ENCODE data around the gene PYCARD.

Gene PYCARD

DNA sequence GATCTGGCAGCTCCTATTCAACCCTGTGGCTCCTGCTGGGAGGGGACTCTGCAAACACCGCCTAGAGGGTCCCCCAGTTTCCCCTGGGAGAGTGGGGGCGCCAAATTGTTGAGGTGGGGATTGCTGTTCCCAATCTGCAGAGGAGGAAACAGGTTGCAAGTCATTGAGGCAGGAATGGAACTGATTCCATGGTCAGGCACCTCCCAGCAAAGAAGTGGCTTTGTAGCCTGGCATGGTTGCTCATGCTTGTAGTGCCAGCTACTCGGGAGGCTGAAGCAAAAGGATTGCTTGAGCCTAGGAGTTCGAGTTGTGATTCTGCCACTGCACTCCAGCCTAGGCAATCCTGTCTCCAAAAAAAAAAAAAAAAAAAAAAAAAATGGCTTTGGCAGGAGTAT lies 14.6 kb upstream of the PYCARD start:
- no peak overlapping the region for H2BK5ac ChIP-seq (ENCODE audit: low read depth, low read length, poor library complexity)
- no peak overlapping the region for H3K27ac ChIP-seq (ENCODE audit: low read depth, low read length)
- H3K9me3 ChIP-seq (ENCODE audit: insufficient read depth, low read depth, low read length) = peaks cover 7% of the 10 kb centered on the region
- H2AFZ ChIP-seq (ENCODE audit: insufficient read depth, low read length, poor library complexity) = no peak overlapping the region
- H3K79me1 ChIP-seq (ENCODE audit: low read length) = no peaks in the 10 kb centered on the region
- H3K79me2 ChIP-seq (ENCODE audit: control insufficient read depth, insufficient read depth, low read length, poor library complexity) = no peaks in the 10 kb centered on the region
- H2BK12ac ChIP-seq (ENCODE audit: low read length) = no peak overlapping the region
- no CpG with 5 or more reads among the region's 4 CpGs for WGBS (ENCODE audit: extremely low coverage, insufficient coverage, insufficient read length)
- no peak overlapping the region for H2BK120ac ChIP-seq (ENCODE audit: insufficient read depth, low read length, poor library complexity)
- H3K4ac ChIP-seq (ENCODE audit: low read depth, low read length) = no peak overlapping the region
- no peak overlapping the region for H4K12ac ChIP-seq (ENCODE audit: low read depth, low read length)
- H3K4me1 ChIP-seq (ENCODE audit: control insufficient read depth in 1 of 2, insufficient read depth in 2 of 2, low read length in 2 of 2) = peaks cover 5 to 9% of the 10 kb centered on the region in 2 experiments
- H4K8ac ChIP-seq (ENCODE audit: low read depth, low read length) = no peak overlapping the region
- H3K23ac ChIP-seq (ENCODE audit: low read length) = peak overlapping the region; percentile 67
- H3K9ac ChIP-seq (ENCODE audit: low read length) = no peak overlapping the region
- H3K36me3 ChIP-seq (ENCODE audit: control insufficient read depth in 1 of 2, insufficient read depth in 2 of 2, low read length in 2 of 2) = no peaks in the 10 kb centered on the region
- H3K18ac ChIP-seq (ENCODE audit: low read length) = no peak overlapping the region
- H3K27me3 ChIP-seq (ENCODE audit: insufficient read depth, low read length) = peaks cover 45% of the 10 kb centered on the region
- no peak overlapping the region for H3K14ac ChIP-seq (ENCODE audit: low read length)
- H2AK5ac ChIP-seq (ENCODE audit: low read length) = no peak overlapping the region
- H3K4me3 ChIP-seq (ENCODE audit: low read depth, low read length) = peak overlapping the region; percentile 14
- H3K4me2 ChIP-seq (ENCODE audit: low read length) = no peak overlapping the region
- no peak overlapping the region for H4K91ac ChIP-seq (ENCODE audit: low read depth, low read length)
- no peak for DNase-seq

DNA sequence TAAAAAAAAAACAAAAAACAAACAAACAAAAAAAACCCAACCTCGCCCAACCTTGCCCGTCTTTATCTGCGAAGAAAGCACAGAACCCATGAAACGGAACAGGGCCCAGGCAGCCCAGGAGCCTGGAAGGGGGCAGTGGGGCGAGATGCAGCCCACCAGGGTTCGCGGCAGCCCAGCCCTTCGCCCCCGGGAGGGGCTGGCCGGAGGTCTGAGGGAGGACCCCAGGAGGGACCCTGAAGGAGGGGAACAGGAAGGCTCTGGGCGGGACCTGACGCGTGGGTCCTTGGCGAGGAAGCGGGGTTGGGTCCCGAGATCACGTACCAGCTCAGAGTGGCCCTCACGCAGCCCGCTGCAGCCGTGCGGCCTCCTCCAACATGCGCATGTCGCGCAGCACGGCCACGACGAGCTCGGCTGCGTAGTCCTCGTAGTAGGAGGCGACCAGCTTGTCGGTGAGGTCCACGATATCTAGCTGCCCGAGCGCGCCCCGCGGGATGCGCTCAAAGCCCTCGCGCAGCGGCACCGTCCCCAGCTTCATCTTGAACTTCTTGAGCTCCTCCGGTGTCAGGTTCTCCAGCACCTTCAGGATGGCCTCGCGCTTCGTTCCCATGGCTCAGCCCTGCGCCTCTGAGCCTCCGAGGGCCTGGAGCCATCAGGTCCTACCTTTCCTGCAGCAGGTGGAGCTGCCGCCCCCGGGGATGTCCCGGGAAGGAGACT lies 14.0 kb upstream of the PYCARD start, which contains the start of gene PYDC1:
TSS of gene PYDC1 (minus strand) at position 714 of the 714 bp plus-strand sequence. CDS start at position 607, 107 bp downstream.
- Histone ChIP-seq H4K8ac (ENCODE audit: low read depth, low read length) (no peak within 1 kb of the TSS), H3K4ac (ENCODE audit: low read depth, low read length) (no peak within 1 kb of the TSS), H3K14ac (ENCODE audit: low read length) (no peak within 1 kb of the TSS), H2BK5ac (ENCODE audit: low read depth, low read length, poor library complexity) (no peak within 1 kb of the TSS), H3K9ac (ENCODE audit: low read length) (no peak within 1 kb of the TSS), H3K4me3 (ENCODE audit: low read depth, low read length) (peak within 1 kb of the TSS; percentile 14), H4K12ac (ENCODE audit: low read depth, low read length) (no peak within 1 kb of the TSS), H3K4me1 (ENCODE audit: control insufficient read depth in 1 of 2, insufficient read depth in 2 of 2, low read length in 2 of 2) (peaks cover 5 to 9% of the 10 kb centered on the region in 2 experiments), H2BK120ac (ENCODE audit: insufficient read depth, low read length, poor library complexity) (no peak within 1 kb of the TSS), H3K23ac (ENCODE audit: low read length) (peak within 1 kb of the TSS; percentile 67), H3K18ac (ENCODE audit: low read length) (no peak within 1 kb of the TSS), H3K27ac (ENCODE audit: low read depth, low read length) (no peak within 1 kb of the TSS), H2AK5ac (ENCODE audit: low read length) (no peak within 1 kb of the TSS), H3K79me2 (ENCODE audit: control insufficient read depth, insufficient read depth, low read length, poor library complexity) (no peaks in the 10 kb centered on the region), H3K36me3 (ENCODE audit: control insufficient read depth in 1 of 2, insufficient read depth in 2 of 2, low read length in 2 of 2) (no peaks in the 10 kb centered on the region), H3K79me1 (ENCODE audit: low read length) (no peaks in the 10 kb centered on the region), H3K9me3 (ENCODE audit: insufficient read depth, low read depth, low read length) (peaks cover 7% of the 10 kb centered on the region), H3K4me2 (ENCODE audit: low read length) (no peak within 1 kb of the TSS), H2BK12ac (ENCODE audit: low read length) (no peak within 1 kb of the TSS), H3K27me3 (ENCODE audit: insufficient read depth, low read length) (peaks cover 45% of the 10 kb centered on the region), H4K91ac (ENCODE audit: low read depth, low read length) (no peak within 1 kb of the TSS), H2AFZ (ENCODE audit: insufficient read depth, low read length, poor library complexity) (no peak within 1 kb of the TSS)
- WGBS (ENCODE audit: extremely low coverage, insufficient coverage, insufficient read length) = no CpG with 5 or more reads among the region's 52 CpGs
- DNase-seq = no peak

DNA sequence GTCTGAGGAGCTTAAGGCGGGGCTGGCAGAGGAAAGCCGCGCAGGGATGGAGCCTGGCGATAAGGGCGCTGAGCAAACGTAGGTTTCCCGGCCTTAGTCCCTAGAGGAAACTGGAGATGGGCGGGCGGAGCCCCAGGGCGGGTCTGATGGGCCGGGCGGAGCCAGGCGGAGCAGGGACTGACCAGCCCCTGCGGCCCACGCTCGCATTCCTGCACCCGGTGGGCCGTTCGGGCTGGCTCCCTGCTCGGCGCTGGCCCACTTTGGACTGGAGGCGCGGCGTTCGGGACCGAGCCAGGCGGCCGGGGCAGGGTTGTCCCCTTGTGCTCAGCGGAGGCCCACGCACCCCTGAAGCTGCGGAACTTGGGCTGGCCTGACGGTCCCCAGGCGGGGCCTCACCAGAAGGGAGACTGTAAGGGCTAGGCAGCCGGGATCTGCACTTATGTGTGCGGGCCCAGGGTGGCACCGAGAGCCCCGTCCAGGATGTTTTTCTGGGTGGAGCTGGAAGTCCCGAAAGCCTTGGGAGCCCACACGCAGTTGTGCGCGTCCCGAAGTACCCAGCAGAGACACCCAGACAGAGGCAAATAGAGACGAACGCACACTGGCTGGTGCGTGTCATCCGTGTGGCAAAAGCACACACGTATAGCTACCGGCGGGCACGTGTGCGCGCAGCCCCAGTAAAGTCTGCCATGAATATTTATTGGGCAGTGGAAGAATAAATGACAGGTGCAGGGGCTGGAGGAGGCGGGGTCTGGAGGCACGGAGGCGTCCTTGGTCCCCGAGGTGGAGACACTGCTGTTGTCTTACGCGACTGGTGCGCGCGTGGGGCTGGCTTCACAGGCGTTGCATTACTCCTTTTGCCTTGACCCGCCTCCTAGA lies 13.0 kb upstream of the PYCARD start:
- H3K79me2 ChIP-seq (ENCODE audit: control insufficient read depth, insufficient read depth, low read length, poor library complexity) = no peaks in the 10 kb centered on the region
- H3K79me1 ChIP-seq (ENCODE audit: low read length) = no peaks in the 10 kb centered on the region
- no peak overlapping the region for H2BK5ac ChIP-seq (ENCODE audit: low read depth, low read length, poor library complexity)
- peak overlapping the region; percentile 28 for H3K4me3 ChIP-seq (ENCODE audit: low read depth, low read length)
- no peak overlapping the region for H2BK120ac ChIP-seq (ENCODE audit: insufficient read depth, low read length, poor library complexity)
- peak; percentile 26 to 52 for DNase-seq
- no peak overlapping the region for H4K8ac ChIP-seq (ENCODE audit: low read depth, low read length)
- peak overlapping the region; percentile 62 for H3K4me2 ChIP-seq (ENCODE audit: low read length)
- H4K91ac ChIP-seq (ENCODE audit: low read depth, low read length) = no peak overlapping the region
- H2BK12ac ChIP-seq (ENCODE audit: low read length) = no peak overlapping the region
- no peak overlapping the region for H4K12ac ChIP-seq (ENCODE audit: low read depth, low read length)
- WGBS (ENCODE audit: extremely low coverage, insufficient coverage, insufficient read length) = no CpG with 5 or more reads among the region's 63 CpGs
- no peak overlapping the region for H3K18ac ChIP-seq (ENCODE audit: low read length)
- H3K36me3 ChIP-seq (ENCODE audit: control insufficient read depth in 1 of 2, insufficient read depth in 2 of 2, low read length in 2 of 2) = no peaks in the 10 kb centered on the region
- peaks cover 45% of the 10 kb centered on the region for H3K27me3 ChIP-seq (ENCODE audit: insufficient read depth, low read length)
- peaks cover 5 to 9% of the 10 kb centered on the region in 2 experiments for H3K4me1 ChIP-seq (ENCODE audit: control insufficient read depth in 1 of 2, insufficient read depth in 2 of 2, low read length in 2 of 2)
- no peak overlapping the region for H3K23ac ChIP-seq (ENCODE audit: low read length)
- H3K9me3 ChIP-seq (ENCODE audit: insufficient read depth, low read depth, low read length) = peaks cover 7% of the 10 kb centered on the region
- H2AFZ ChIP-seq (ENCODE audit: insufficient read depth, low read length, poor library complexity) = no peak overlapping the region
- H3K4ac ChIP-seq (ENCODE audit: low read depth, low read length) = no peak overlapping the region
- no peak overlapping the region for H3K14ac ChIP-seq (ENCODE audit: low read length)
- no peak overlapping the region for H2AK5ac ChIP-seq (ENCODE audit: low read length)
- H3K27ac ChIP-seq (ENCODE audit: low read depth, low read length) = no peak overlapping the region
- no peak overlapping the region for H3K9ac ChIP-seq (ENCODE audit: low read length)

DNA sequence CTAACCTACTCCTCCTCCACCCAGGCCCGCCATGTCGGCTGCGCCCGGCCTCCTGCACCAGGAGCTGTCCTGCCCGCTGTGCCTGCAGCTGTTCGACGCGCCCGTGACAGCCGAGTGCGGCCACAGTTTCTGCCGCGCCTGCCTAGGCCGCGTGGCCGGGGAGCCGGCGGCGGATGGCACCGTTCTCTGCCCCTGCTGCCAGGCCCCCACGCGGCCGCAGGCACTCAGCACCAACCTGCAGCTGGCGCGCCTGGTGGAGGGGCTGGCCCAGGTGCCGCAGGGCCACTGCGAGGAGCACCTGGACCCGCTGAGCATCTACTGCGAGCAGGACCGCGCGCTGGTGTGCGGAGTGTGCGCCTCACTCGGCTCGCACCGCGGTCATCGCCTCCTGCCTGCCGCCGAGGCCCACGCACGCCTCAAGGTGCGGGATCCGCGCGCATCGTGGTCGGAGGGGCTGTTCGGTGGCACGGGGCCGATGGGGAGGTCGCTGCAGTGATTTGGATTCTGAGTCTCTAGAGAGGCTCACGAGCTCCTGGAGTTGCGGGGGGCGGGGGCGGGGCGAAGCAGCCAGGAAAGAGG lies 12.2 kb upstream of the PYCARD start:
- no peak overlapping the region for H3K27ac ChIP-seq (ENCODE audit: low read depth, low read length)
- H3K4me1 ChIP-seq (ENCODE audit: control insufficient read depth in 1 of 2, insufficient read depth in 2 of 2, low read length in 2 of 2) = peaks cover 5 to 9% of the 10 kb centered on the region in 2 experiments
- H2AFZ ChIP-seq (ENCODE audit: insufficient read depth, low read length, poor library complexity) = peak overlapping the region; percentile 37
- H4K8ac ChIP-seq (ENCODE audit: low read depth, low read length) = no peak overlapping the region
- H3K14ac ChIP-seq (ENCODE audit: low read length) = no peak overlapping the region
- no CpG with 5 or more reads among the region's 58 CpGs for WGBS (ENCODE audit: extremely low coverage, insufficient coverage, insufficient read length)
- no peak overlapping the region for H3K9ac ChIP-seq (ENCODE audit: low read length)
- no peaks in the 10 kb centered on the region for H3K79me2 ChIP-seq (ENCODE audit: control insufficient read depth, insufficient read depth, low read length, poor library complexity)
- H4K12ac ChIP-seq (ENCODE audit: low read depth, low read length) = no peak overlapping the region
- H3K4ac ChIP-seq (ENCODE audit: low read depth, low read length) = no peak overlapping the region
- no peaks in the 10 kb centered on the region for H3K36me3 ChIP-seq (ENCODE audit: control insufficient read depth in 1 of 2, insufficient read depth in 2 of 2, low read length in 2 of 2)
- no peaks in the 10 kb centered on the region for H3K79me1 ChIP-seq (ENCODE audit: low read length)
- H2BK12ac ChIP-seq (ENCODE audit: low read length) = no peak overlapping the region
- DNase-seq = no peak
- peaks cover 45% of the 10 kb centered on the region for H3K27me3 ChIP-seq (ENCODE audit: insufficient read depth, low read length)
- H3K18ac ChIP-seq (ENCODE audit: low read length) = no peak overlapping the region
- no peak overlapping the region for H2BK120ac ChIP-seq (ENCODE audit: insufficient read depth, low read length, poor library complexity)
- H4K91ac ChIP-seq (ENCODE audit: low read depth, low read length) = no peak overlapping the region
- no peak overlapping the region for H2AK5ac ChIP-seq (ENCODE audit: low read length)
- no peak overlapping the region for H3K23ac ChIP-seq (ENCODE audit: low read length)
- no peak overlapping the region for H2BK5ac ChIP-seq (ENCODE audit: low read depth, low read length, poor library complexity)
- H3K9me3 ChIP-seq (ENCODE audit: insufficient read depth, low read depth, low read length) = peaks cover 7% of the 10 kb centered on the region
- no peak overlapping the region for H3K4me3 ChIP-seq (ENCODE audit: low read depth, low read length)
- peak overlapping the region; percentile 62 for H3K4me2 ChIP-seq (ENCODE audit: low read length)
